ENCODE data around the gene ATOH1.

GRCh38 chr4:93852680-93853079 is 24.1 kb downstream of the ATOH1 start:
- TF ChIP-seq POLR2A (IDR thresholded peaks at IDR 0.05) (no peak), CTCF (IDR thresholded peaks at IDR 0.05) (no peak)

Measured in uterus (tissue), 2 donors.